SK-N-SH treated with all-trans-retinoic acid at 6 μM for 48 hours (cell line): ENCODE results near the gene ALK.

ENCODE experiments used
- ATAC-seq: fragments of 200-7000 bp; cut with Tn5 transposase; 3 replicates; pipeline ENCODE4 v1.9.1; 2020; ENCODE audit warnings: mild to moderate bottlenecking, moderate library complexity
- ARNTL ChIP-seq: fragments of 450-650 bp; formaldehyde crosslinking; IDR thresholded peaks from 2 replicates; pipeline ENCODE4 v1.5.0; 2020; ENCODE audit warnings: low read depth, mild to moderate bottlenecking, moderate library complexity, borderline replicate concordance
- BACH2 ChIP-seq: fragments of 250-450 bp; sonication (Bioruptor Pico); IDR thresholded peaks from 2 replicates; pipeline ENCODE4 v1.9.0; 2021; ENCODE audit warnings: mild to moderate bottlenecking, borderline replicate concordance
- CSDC2 ChIP-seq: fragments of 250-450 bp; sonication (Bioruptor Pico); IDR thresholded peaks from 2 replicates; pipeline ENCODE4 v1.5.0; 2020; ENCODE audit warnings: mild to moderate bottlenecking, moderate library complexity
- ESRRG ChIP-seq: fragments of 250-450 bp; sonication (Bioruptor Pico); IDR thresholded peaks from 2 replicates; pipeline ENCODE4 v1.6.1; 2021; ENCODE audit warnings: mild to moderate bottlenecking
- ISL1 ChIP-seq: fragments of 250-450 bp; sonication (Bioruptor Pico); IDR thresholded peaks from 2 replicates; pipeline ENCODE4 v2.1.2; 2022; ENCODE audit warnings: mild to moderate bottlenecking, moderate library complexity
- OSR1 ChIP-seq: fragments of 250-450 bp; sonication (Bioruptor Pico); IDR thresholded peaks from 2 replicates; pipeline ENCODE4 v1.8.0; 2022; ENCODE audit warnings: moderate library complexity, mild to moderate bottlenecking, inconsistent platforms
- POU6F1 ChIP-seq: fragments of 250-450 bp; sonication (Bioruptor Pico); IDR thresholded peaks from 2 replicates; pipeline ENCODE4 v1.8.0; 2021; ENCODE audit warnings: low read depth, mild to moderate bottlenecking, moderate library complexity, borderline replicate concordance
- SNAI2 ChIP-seq: fragments of 250-450 bp; sonication (Bioruptor Pico); IDR thresholded peaks from 2 replicates; pipeline ENCODE4 v1.5.0; 2020; ENCODE audit warnings: mild to moderate bottlenecking, moderate library complexity
- TCF4 ChIP-seq: fragments of 250-450 bp; sonication (Bioruptor Pico); IDR thresholded peaks from 2 replicates; pipeline ENCODE4 v1.8.0; 2021; ENCODE audit warnings: mild to moderate bottlenecking, moderate library complexity, borderline replicate concordance
- TOX ChIP-seq: fragments of 250-450 bp; sonication (Bioruptor Pico); IDR thresholded peaks from 2 replicates; pipeline ENCODE4 v1.8.0; 2021; ENCODE audit warnings: mild to moderate bottlenecking, moderate library complexity, borderline replicate concordance
- TSHZ2 ChIP-seq: fragments of 250-450 bp; sonication (Bioruptor Pico); IDR thresholded peaks from 2 replicates; pipeline ENCODE4 v1.5.0; 2020; ENCODE audit warnings: mild to moderate bottlenecking, moderate library complexity
- ZFP3 ChIP-seq: fragments of 250-450 bp; sonication (Bioruptor Pico); IDR thresholded peaks from 2 replicates; pipeline ENCODE4 v1.5.0; 2020; ENCODE audit warnings: mild to moderate bottlenecking, moderate library complexity
- ZFP30 ChIP-seq: fragments of 450-650 bp; formaldehyde crosslinking; IDR thresholded peaks from 2 replicates; pipeline ENCODE4 v1.5.0; 2022; ENCODE audit warnings: mild to moderate bottlenecking, moderate library complexity
- ZNF565 ChIP-seq: fragments of 450-650 bp; formaldehyde crosslinking; conservative IDR thresholded peaks from 2 replicates; pipeline ENCODE4 v1.5.0; 2020; ENCODE audit warnings: low read depth, mild to moderate bottlenecking, moderate library complexity
- ZNF70 ChIP-seq: fragments of 450-650 bp; formaldehyde crosslinking; IDR thresholded peaks from 2 replicates; pipeline ENCODE4 v1.5.0; 2020; ENCODE audit warnings: mild to moderate bottlenecking, moderate library complexity
- ZNF8 ChIP-seq: fragments of 450-650 bp; formaldehyde crosslinking; IDR thresholded peaks from 2 replicates; pipeline ENCODE4 v1.5.0; 2020; ENCODE audit warnings: mild to moderate bottlenecking, moderate library complexity
- TF ChIP-seq, protein P1 (sequence below): fragments of 250-450 bp; sonication (Bioruptor Pico); IDR thresholded peaks from 2 replicates; pipeline ENCODE4 v1.5.1; 2020; ENCODE audit warnings: low read depth, mild to moderate bottlenecking, moderate library complexity
- TF ChIP-seq, protein P2 (sequence below): fragments of 250-450 bp; sonication (Bioruptor Pico); IDR thresholded peaks from 2 replicates; pipeline ENCODE4 v1.8.0; 2020; ENCODE audit warnings: mild to moderate bottlenecking, moderate library complexity, borderline replicate concordance

Gene ALK

GRCh38 chr2:29702276-29702675, 219.1 kb downstream of the ALK start:
- no peak for ATAC-seq
- TF ChIP-seq BACH2 (CRISPR knock-in tag) (no peak), TOX (no peak), OSR1 (CRISPR knock-in tag) (no peak), TSHZ2 (CRISPR knock-in tag) (no peak), POU6F1 (CRISPR knock-in tag) (no peak), TCF4 (CRISPR knock-in tag) (no peak), ZNF70 (CRISPR knock-in tag) (no peak), ARNTL (no peak)

DNA sequence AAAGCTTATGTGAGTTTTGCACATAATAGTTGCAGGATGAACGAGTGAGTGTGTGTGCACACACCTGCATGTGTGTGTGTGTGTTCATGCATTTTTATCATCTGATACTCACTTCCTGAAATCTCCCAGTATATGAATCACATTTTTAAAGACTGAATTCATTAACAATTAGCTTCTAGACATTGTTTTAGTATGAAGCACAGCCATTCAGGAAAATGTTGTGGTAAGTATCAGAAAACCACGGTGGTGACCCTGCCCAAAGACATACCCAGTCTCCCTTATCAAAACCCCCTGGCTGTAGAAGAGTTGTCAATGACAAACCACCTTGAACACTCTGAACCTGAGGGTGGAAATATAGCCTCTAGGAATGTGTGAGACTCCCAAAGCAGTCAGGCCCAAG, 220.8 kb downstream of the ALK start:
- no peak for ATAC-seq
- TF ChIP-seq OSR1 (CRISPR knock-in tag) (no peak), ARNTL (no peak), SNAI2 (no peak), TSHZ2 (CRISPR knock-in tag) (no peak), BACH2 (CRISPR knock-in tag) (no peak), ZFP30 (CRISPR knock-in tag) (no peak), ZFP3 (CRISPR knock-in tag) (no peak), ESRRG (CRISPR knock-in tag) (no peak), ZNF8 (no peak), ISL1 (CRISPR knock-in tag) (no peak), CSDC2 (CRISPR knock-in tag) (no peak)
- TF ChIP-seq, protein P1, sequence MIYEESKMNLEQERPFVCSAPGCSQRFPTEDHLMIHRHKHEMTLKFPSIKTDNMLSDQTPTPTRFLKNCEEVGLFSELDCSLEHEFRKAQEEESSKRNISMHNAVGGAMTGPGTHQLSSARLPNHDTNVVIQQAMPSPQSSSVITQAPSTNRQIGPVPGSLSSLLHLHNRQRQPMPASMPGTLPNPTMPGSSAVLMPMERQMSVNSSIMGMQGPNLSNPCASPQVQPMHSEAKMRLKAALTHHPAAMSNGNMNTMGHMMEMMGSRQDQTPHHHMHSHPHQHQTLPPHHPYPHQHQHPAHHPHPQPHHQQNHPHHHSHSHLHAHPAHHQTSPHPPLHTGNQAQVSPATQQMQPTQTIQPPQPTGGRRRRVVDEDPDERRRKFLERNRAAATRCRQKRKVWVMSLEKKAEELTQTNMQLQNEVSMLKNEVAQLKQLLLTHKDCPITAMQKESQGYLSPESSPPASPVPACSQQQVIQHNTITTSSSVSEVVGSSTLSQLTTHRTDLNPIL (CRISPR knock-in tag) = no peak
- TF ChIP-seq, protein P2, sequence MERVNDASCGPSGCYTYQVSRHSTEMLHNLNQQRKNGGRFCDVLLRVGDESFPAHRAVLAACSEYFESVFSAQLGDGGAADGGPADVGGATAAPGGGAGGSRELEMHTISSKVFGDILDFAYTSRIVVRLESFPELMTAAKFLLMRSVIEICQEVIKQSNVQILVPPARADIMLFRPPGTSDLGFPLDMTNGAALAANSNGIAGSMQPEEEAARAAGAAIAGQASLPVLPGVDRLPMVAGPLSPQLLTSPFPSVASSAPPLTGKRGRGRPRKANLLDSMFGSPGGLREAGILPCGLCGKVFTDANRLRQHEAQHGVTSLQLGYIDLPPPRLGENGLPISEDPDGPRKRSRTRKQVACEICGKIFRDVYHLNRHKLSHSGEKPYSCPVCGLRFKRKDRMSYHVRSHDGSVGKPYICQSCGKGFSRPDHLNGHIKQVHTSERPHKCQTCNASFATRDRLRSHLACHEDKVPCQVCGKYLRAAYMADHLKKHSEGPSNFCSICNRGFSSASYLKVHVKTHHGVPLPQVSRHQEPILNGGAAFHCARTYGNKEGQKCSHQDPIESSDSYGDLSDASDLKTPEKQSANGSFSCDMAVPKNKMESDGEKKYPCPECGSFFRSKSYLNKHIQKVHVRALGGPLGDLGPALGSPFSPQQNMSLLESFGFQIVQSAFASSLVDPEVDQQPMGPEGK (CRISPR knock-in tag) = no peak

- no peak for ATAC-seq
- TF ChIP-seq ARNTL (no peak), ZNF565 (CRISPR knock-in tag) (no peak), ESRRG (CRISPR knock-in tag) (no peak)
- TF ChIP-seq, protein P2 (CRISPR knock-in tag) = no peak
These were observed 222.3 kb downstream of the ALK start for GRCh38 chr2:29699045-29699444.
